ENCODE measurements around the gene B3GALNT2.

The B3GALNT2 gene

DNA sequence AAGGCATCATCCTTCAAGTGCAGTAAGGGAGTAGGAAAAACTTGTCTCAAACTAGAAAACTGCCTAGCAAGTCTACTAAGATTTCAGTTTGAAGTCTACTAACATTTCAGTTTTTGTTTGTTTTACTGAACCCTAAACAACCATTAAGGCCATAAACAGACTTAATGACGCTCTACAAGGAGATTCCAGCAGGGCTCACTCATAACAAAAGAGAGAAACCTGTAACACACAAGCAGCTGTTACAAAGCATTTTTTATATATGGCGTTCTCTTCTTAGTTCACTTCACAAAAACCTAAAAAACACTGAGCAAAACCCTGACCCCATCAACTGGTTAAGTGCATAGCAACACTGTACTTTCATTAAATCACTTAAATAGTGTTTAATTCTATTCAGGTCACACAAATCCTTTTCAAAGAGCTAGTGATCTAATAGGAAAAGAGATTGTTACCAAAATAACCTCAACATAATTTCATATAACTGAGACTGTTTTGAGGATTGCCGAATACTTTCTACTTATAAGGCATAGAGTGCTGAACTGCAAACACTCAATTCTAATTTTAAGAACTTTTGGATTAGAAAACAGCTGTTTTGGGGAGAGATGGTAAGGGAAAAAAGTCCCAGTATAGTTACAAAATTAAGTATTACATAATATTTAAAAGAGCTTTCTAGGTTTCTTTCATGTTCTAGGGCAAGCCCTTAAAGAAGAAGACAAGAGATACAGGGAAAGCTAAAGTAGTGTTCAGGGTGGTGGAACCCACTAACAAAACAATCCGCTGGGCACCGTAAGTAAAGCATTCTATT lies 1.4 kb downstream of the B3GALNT2 start:
- TF ChIP-seq, protein P1, sequence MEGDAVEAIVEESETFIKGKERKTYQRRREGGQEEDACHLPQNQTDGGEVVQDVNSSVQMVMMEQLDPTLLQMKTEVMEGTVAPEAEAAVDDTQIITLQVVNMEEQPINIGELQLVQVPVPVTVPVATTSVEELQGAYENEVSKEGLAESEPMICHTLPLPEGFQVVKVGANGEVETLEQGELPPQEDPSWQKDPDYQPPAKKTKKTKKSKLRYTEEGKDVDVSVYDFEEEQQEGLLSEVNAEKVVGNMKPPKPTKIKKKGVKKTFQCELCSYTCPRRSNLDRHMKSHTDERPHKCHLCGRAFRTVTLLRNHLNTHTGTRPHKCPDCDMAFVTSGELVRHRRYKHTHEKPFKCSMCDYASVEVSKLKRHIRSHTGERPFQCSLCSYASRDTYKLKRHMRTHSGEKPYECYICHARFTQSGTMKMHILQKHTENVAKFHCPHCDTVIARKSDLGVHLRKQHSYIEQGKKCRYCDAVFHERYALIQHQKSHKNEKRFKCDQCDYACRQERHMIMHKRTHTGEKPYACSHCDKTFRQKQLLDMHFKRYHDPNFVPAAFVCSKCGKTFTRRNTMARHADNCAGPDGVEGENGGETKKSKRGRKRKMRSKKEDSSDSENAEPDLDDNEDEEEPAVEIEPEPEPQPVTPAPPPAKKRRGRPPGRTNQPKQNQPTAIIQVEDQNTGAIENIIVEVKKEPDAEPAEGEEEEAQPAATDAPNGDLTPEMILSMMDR (IDR thresholded peaks at IDR 0.05; ENCODE audit: low read depth, low read length, missing control alignments): no peak
- no peak for DNase-seq (ENCODE audit: extremely low read depth, low read depth)
- H3K4me3 ChIP-seq (replicated peaks; ENCODE audit: low read depth, low read length): peak overlapping the region; percentile 87

DNA sequence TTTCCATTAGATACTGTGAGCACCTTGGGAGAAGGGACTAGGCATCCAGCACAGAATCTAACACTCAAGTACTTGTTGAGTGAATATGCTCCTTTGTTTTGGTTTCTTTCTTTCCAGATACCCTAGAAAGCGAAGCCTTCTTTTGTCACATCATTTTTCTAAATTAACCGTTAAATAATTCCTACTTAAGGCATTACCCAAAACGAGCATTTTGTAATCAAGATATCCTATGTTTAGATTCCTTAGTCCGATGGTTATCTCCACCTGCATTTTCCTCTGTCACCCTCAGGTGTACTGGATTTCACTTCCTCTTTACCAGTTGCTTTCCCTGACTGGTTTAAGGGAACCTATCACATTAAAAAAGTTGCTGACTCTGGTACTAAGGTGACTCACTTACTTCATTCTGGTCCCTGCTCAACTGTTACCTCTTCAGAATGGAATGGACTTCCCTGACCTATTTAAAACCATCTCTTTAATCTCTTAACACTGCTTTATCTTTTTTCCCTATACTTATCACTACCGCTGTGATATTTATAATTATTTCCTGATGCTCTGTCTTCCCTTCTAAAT lies 3.2 kb downstream of the B3GALNT2 start:
- TF ChIP-seq, protein P1 (IDR thresholded peaks at IDR 0.05; ENCODE audit: low read depth, low read length, missing control alignments): no peak
- no peak overlapping the region for H3K4me3 ChIP-seq (replicated peaks; ENCODE audit: low read depth, low read length)
- DNase-seq (ENCODE audit: extremely low read depth, low read depth): no peak

DNA sequence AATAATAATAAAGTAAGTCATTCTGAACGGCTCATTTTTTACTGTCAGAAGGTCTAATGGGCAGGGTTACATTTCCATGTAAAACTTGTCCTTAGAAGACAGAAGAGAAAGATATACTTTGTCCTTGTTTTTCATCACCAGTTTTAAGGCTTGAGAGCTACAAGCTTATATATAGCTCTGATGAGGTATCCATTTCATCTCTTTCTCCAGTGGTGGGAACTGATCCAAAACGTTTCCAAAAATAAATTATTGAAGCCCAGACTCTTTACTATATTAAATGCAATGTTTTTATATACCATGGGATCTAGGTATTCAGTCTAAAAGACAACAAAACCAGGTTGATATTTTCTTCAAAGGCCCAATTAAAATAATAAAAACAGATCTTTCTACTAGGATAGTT lies 8.7 kb downstream of the B3GALNT2 start:
- no peak overlapping the region for H3K4me3 ChIP-seq (replicated peaks; ENCODE audit: low read depth, low read length)
- no peak for DNase-seq (ENCODE audit: extremely low read depth, low read depth)
- TF ChIP-seq, protein P1 (IDR thresholded peaks at IDR 0.05; ENCODE audit: low read depth, low read length, missing control alignments): no peak

DNA sequence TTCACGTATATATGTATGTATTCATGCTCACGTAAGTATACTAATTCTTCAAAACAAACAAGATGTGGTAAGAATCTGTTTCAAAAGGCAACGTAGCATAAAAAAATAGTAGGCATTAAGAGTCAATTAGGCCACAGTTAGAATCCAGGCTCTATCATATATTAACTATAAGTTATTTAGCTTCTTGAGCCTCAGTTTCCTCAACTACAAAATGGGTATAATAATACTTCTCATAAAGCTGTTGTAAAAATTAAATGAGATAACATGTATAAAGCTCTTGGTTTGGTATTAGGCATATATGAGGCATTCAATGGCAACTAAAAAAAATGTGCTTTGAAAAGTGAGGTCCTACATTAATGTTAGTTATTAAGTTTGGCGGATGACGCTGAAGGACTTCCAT lies 9.2 kb downstream of the B3GALNT2 start:
- TF ChIP-seq, protein P1 (IDR thresholded peaks at IDR 0.05; ENCODE audit: low read depth, low read length, missing control alignments): no peak
- no peak overlapping the region for H3K4me3 ChIP-seq (replicated peaks; ENCODE audit: low read depth, low read length)
- DNase-seq (ENCODE audit: extremely low read depth, low read depth): no peak

DNA sequence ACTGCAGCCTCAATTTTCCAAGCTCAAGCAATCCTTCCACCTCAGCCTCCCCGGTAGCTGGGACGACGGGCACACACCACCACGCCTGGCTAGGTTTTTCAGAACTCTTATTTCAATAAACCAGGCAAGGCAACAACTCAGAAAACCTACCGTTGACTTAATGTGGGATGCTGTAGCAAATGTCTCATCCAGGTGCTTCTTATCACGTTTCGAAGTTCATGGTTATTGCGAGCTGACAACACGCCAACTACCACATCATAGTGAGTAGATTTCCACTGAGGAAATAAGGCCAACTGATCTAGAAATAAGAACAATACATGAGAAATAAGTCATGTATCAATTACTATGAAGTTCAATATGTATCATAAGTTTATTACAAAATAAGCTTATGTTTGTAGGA lies 9.7 kb downstream of the B3GALNT2 start:
- TF ChIP-seq, protein P1 (IDR thresholded peaks at IDR 0.05; ENCODE audit: low read depth, low read length, missing control alignments): no peak
- H3K4me3 ChIP-seq (replicated peaks; ENCODE audit: low read depth, low read length): no peak overlapping the region
- no peak for DNase-seq (ENCODE audit: extremely low read depth, low read depth)

DNA sequence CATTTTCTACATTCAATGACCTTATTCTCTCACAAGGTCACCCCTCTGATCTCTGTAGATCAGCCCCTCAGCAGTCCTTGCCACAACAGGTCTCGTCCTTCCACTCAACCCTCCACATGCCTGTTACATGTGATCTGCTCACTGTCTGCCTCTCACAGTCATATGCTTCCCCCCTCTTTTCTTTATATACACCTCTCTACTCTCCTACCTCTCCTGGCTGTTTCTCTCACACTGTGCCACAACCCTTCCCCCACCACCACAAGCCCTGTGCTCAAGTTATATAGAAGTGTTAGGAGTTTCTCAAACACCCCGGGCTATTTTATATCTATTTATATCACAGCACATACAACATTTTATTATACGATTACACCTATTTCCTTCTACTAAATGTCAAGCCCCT lies 12.6 kb downstream of the B3GALNT2 start:
- TF ChIP-seq, protein P1 (IDR thresholded peaks at IDR 0.05; ENCODE audit: low read depth, low read length, missing control alignments): no peak
- H3K4me3 ChIP-seq (replicated peaks; ENCODE audit: low read depth, low read length): no peak overlapping the region
- DNase-seq (ENCODE audit: extremely low read depth, low read depth): no peak

Data from HFF-Myc (cell line).